WTC11 (cell line): ENCODE data around the gene RACGAP1.
A peak's percentile ranks its signal among the peaks of the same experiment; 100 is the strongest.

Experiments used
- CREM ChIP-seq: sonication (generic); formaldehyde crosslinking; IDR thresholded peaks from 2 replicates; pipeline ENCODE4 v1.8.1; 2022; ENCODE audit warnings: mild to moderate bottlenecking, missing genetic modification reagents, moderate library complexity
- FOXJ3 ChIP-seq: sonication (generic); formaldehyde crosslinking; IDR thresholded peaks from 2 replicates; pipeline ENCODE4 v1.9.0; 2021; ENCODE audit warnings: missing genetic modification reagents, mild to moderate bottlenecking, borderline replicate concordance
- FOXK1 ChIP-seq: sonication (generic); formaldehyde crosslinking; IDR thresholded peaks from 2 replicates; pipeline ENCODE4 v1.8.0; 2022; ENCODE audit warnings: mild to moderate bottlenecking, moderate library complexity, missing genetic modification reagents
- FOXP1 ChIP-seq: sonication (generic); formaldehyde crosslinking; IDR thresholded peaks from 2 replicates; pipeline ENCODE4 v1.8.0; 2022; ENCODE audit warnings: missing genetic modification reagents, mild to moderate bottlenecking, moderate library complexity, borderline replicate concordance
- JUN ChIP-seq: sonication (generic); formaldehyde crosslinking; IDR thresholded peaks from 2 replicates; pipeline ENCODE4 v1.8.0; 2023; ENCODE audit warnings: mild to moderate bottlenecking, missing genetic modification reagents
- SP1 ChIP-seq: sonication (generic); formaldehyde crosslinking; conservative IDR thresholded peaks from 2 replicates; pipeline ENCODE4 v1.8.1; 2022; ENCODE audit warnings: missing genetic modification reagents
- TCF7 ChIP-seq: sonication (generic); formaldehyde crosslinking; IDR thresholded peaks from 2 replicates; pipeline ENCODE4 v1.8.0; 2022; ENCODE audit warnings: mild to moderate bottlenecking, low read depth, missing genetic modification reagents, moderate library complexity
- TEAD4 ChIP-seq: sonication (generic); formaldehyde crosslinking; IDR thresholded peaks from 2 replicates; pipeline ENCODE4 v1.8.0; 2022; ENCODE audit warnings: mild to moderate bottlenecking, missing genetic modification reagents
- TP53 ChIP-seq: sonication (generic); formaldehyde crosslinking; IDR thresholded peaks from 2 replicates; pipeline ENCODE4 v1.8.1; 2023; ENCODE audit warnings: mild to moderate bottlenecking, missing genetic modification reagents
- ZBTB21 ChIP-seq: sonication (generic); formaldehyde crosslinking; IDR thresholded peaks from 2 replicates; pipeline ENCODE4 v1.8.1; 2023; ENCODE audit warnings: mild to moderate bottlenecking, missing genetic modification reagents, borderline replicate concordance
- TF ChIP-seq, protein P1 (sequence below): fragments of 200-600 bp; IDR thresholded peaks from 2 replicates; pipeline ENCODE4 v1.8.0; 2022; ENCODE audit warnings: antibody characterized with exemption
- TF ChIP-seq, protein P2 (sequence below): sonication (generic); formaldehyde crosslinking; conservative IDR thresholded peaks from 2 replicates; pipeline ENCODE4 v1.8.1; 2023; ENCODE audit warnings: mild to moderate bottlenecking, low read depth, missing genetic modification reagents, moderate library complexity
- TF ChIP-seq, protein P3 (sequence below): sonication (generic); formaldehyde crosslinking; IDR thresholded peaks from 2 replicates; pipeline ENCODE4 v1.8.0; 2022; ENCODE audit warnings: mild to moderate bottlenecking, missing genetic modification reagents
- TF ChIP-seq, protein P4 (sequence below): sonication (generic); formaldehyde crosslinking; IDR thresholded peaks from 2 replicates; pipeline ENCODE4 v1.8.1; 2022; ENCODE audit warnings: low read depth, mild to moderate bottlenecking, moderate library complexity, missing genetic modification reagents, borderline replicate concordance

DNA sequence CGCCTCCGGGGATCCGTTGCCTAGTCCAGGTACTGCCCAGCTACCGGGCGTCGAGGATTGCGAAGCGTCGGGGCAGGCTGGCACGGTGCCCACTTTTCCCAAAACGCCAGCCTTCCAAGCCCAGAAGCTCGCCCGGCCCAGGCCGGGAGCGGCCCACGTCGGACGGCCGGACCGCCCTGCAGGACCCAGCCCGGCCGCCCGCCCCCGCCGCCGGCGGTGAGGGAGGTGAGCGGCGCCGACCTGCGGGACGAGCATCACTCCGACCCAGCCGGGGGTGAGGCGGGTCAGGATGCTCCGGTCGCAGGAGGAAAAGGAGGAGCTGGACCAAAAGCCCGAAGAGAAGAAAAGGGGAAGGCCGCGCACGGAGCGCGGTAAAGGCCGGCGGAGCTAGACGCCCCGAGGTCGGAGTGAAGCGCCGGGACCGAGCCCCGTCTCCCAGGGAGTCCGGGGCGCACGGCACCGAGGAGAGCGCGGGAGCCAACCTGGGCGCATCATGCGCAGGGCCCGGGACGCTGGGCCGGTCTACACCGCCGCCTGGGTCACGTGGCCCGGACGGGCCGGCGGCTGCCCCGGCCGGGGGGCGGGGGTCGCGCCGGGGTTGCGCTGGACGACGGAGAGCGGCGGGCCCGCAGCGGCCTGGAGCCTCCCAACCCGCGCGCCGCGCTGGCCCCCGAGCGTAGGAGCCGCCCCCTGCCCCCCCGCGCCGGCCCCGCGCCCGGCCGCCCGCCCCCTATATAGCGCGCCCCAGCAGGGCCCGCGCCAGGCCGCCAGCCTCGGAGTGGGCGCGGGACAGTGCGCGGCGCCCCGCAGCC is 64.0 kb downstream of the RACGAP1 start, which contains the start of gene AQP5:
- TF ChIP-seq, protein P1, sequence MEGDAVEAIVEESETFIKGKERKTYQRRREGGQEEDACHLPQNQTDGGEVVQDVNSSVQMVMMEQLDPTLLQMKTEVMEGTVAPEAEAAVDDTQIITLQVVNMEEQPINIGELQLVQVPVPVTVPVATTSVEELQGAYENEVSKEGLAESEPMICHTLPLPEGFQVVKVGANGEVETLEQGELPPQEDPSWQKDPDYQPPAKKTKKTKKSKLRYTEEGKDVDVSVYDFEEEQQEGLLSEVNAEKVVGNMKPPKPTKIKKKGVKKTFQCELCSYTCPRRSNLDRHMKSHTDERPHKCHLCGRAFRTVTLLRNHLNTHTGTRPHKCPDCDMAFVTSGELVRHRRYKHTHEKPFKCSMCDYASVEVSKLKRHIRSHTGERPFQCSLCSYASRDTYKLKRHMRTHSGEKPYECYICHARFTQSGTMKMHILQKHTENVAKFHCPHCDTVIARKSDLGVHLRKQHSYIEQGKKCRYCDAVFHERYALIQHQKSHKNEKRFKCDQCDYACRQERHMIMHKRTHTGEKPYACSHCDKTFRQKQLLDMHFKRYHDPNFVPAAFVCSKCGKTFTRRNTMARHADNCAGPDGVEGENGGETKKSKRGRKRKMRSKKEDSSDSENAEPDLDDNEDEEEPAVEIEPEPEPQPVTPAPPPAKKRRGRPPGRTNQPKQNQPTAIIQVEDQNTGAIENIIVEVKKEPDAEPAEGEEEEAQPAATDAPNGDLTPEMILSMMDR = no peak
- no peak for TF ChIP-seq CREM
- no peak for TF ChIP-seq FOXP1 (CRISPR knock-in tag)
- no peak for TF ChIP-seq JUN (CRISPR knock-in tag)
- no peak for TF ChIP-seq TP53
- TF ChIP-seq, protein P2, sequence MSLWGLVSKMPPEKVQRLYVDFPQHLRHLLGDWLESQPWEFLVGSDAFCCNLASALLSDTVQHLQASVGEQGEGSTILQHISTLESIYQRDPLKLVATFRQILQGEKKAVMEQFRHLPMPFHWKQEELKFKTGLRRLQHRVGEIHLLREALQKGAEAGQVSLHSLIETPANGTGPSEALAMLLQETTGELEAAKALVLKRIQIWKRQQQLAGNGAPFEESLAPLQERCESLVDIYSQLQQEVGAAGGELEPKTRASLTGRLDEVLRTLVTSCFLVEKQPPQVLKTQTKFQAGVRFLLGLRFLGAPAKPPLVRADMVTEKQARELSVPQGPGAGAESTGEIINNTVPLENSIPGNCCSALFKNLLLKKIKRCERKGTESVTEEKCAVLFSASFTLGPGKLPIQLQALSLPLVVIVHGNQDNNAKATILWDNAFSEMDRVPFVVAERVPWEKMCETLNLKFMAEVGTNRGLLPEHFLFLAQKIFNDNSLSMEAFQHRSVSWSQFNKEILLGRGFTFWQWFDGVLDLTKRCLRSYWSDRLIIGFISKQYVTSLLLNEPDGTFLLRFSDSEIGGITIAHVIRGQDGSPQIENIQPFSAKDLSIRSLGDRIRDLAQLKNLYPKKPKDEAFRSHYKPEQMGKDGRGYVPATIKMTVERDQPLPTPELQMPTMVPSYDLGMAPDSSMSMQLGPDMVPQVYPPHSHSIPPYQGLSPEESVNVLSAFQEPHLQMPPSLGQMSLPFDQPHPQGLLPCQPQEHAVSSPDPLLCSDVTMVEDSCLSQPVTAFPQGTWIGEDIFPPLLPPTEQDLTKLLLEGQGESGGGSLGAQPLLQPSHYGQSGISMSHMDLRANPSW (CRISPR knock-in tag) = no peak
- no peak; the same call in 1 of the 2 replicates for TF ChIP-seq SP1 (CRISPR knock-in tag)
- TF ChIP-seq, protein P3, sequence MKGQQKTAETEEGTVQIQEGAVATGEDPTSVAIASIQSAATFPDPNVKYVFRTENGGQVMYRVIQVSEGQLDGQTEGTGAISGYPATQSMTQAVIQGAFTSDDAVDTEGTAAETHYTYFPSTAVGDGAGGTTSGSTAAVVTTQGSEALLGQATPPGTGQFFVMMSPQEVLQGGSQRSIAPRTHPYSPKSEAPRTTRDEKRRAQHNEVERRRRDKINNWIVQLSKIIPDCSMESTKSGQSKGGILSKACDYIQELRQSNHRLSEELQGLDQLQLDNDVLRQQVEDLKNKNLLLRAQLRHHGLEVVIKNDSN = peak; percentile 80
- no peak for TF ChIP-seq TEAD4 (CRISPR knock-in tag)
- no peak for TF ChIP-seq FOXK1 (CRISPR knock-in tag)
- TF ChIP-seq, protein P4, sequence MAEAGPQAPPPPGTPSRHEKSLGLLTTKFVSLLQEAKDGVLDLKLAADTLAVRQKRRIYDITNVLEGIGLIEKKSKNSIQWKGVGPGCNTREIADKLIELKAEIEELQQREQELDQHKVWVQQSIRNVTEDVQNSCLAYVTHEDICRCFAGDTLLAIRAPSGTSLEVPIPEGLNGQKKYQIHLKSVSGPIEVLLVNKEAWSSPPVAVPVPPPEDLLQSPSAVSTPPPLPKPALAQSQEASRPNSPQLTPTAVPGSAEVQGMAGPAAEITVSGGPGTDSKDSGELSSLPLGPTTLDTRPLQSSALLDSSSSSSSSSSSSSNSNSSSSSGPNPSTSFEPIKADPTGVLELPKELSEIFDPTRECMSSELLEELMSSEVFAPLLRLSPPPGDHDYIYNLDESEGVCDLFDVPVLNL = no peak
- no peak for TF ChIP-seq TCF7 (CRISPR knock-in tag)
- no peak for TF ChIP-seq FOXJ3 (CRISPR knock-in tag)
- no peak for TF ChIP-seq ZBTB21
